SK-N-MC (cell line): ENCODE data around the gene SLC3A2.
"Not testable (repeated sequence)": the region's sequence is repeated elsewhere in the genome, so short reads cannot be mapped to it uniquely, and the experiment has no call there.

ENCODE experiments used
- DNase-seq: peaks from one replicate; pipeline ENCODE4 v3.0.0-alpha.2; 2011; ENCODE audit warnings: low read depth, low spot score
- H3K27ac ChIP-seq: fragments of 200-600 bp; sonication (generic); 2 replicates; pipeline ENCODE4 v1.5.1; 2016; ENCODE audit warnings: mixed run types
- H3K36me3 ChIP-seq: fragments of 200-600 bp; sonication (generic); 2 replicates; pipeline ENCODE4 v1.6.1; 2017; ENCODE audit warnings: antibody characterized with exemption, low read length, mixed read lengths; ENCODE audit not compliant: insufficient read depth
- H3K4me3 ChIP-seq: fragments of 200-600 bp; sonication (generic); 2 replicates; pipeline ENCODE4 v1.5.1; 2016
- H3K9ac ChIP-seq: fragments of 200-600 bp; sonication (generic); 2 replicates; pipeline ENCODE4 v1.8.0; 2017; ENCODE audit warnings: mixed run types, mixed read lengths; ENCODE audit not compliant: insufficient read length
- H3K9me3 ChIP-seq: fragments of 200-600 bp; sonication (generic); 2 replicates; pipeline ENCODE4 v1.6.1; 2017; ENCODE audit warnings: low read depth, mild to moderate bottlenecking, antibody characterized with exemption, low read length, moderate library complexity, mixed read lengths
- EZH2 ChIP-seq: fragments of 200-600 bp; sonication (generic); IDR thresholded peaks from one replicate; pipeline ENCODE4 v1.6.1; 2017; ENCODE audit warnings: antibody characterized with exemption
- FOXP2 ChIP-seq: optimal IDR thresholded peaks from 2 replicates; pipeline ENCODE3; 2011; ENCODE audit warnings: mild to moderate bottlenecking, moderate library complexity; ENCODE audit not compliant: insufficient read depth; ENCODE audit errors: extremely low read length, control extremely low read depth
- POLR2AphosphoS5 ChIP-seq: IDR thresholded peaks from 2 replicates; pipeline ENCODE4 v1.6.1; 2012; ENCODE audit warnings: mild to moderate bottlenecking, low read depth, low read length, borderline replicate concordance

The SLC3A2 gene

DNA sequence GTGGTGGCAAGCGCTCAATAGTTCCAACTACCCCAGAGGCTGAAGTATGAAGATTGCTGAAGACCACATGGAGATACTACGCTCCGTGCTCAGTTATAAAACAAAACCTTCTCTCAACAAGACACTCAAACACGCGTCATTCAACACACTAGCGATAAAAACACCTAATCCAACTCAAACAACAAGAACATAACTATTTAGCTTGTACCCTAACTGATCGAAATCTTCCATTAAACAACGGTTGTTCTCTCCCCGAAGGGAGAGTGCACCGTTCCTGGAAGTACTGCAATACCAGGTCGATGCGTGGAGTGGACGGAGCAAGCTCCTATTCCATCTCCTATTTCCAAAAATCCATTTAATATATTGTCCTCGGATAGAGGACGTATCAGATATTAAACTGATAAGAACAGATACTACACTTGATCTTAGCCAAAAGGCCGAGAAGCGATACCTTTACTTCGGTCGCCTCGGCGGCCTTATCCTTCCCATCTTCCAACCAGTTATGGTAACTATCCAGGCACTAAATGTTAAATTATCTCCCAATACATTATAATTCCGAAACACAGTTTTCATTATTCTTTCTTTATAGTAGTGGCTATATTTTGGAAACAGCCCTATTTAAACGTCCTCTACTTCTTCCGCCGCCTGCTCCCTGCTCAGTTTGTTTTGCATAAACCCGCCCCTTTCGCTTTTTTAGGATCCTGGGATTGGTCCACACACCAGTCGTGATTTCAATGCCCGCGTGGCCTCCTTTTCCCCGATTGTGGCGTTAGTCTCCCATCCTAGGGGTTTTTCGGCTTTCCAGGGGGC lies 39.1 kb upstream of the SLC3A2 start:
- TF ChIP-seq POLR2AphosphoS5 (peak; percentile 100), EZH2 (no peak)
- Histone ChIP-seq H3K9ac (peak overlapping the region; percentile 93), H3K27ac (peak overlapping the region; percentile 100), H3K4me3 (peak overlapping the region; percentile 79), H3K9me3 (no peaks in the 10 kb centered on the region), H3K36me3 (peaks cover 15% of the 10 kb centered on the region; the same call in 1 of the 2 replicates)
- peak; percentile 100 for DNase-seq

- Histone ChIP-seq H3K4me3 (peak overlapping the region; percentile 78), H3K9ac (peak overlapping the region; percentile 93), H3K36me3 (peaks cover 9% of the 10 kb centered on the region; the same call in 1 of the 2 replicates), H3K9me3 (no peaks in the 10 kb centered on the region), H3K27ac (peak overlapping the region; percentile 100)
- no peak for DNase-seq
- TF ChIP-seq EZH2, result no peak
- no peak for TF ChIP-seq FOXP2
Measured at GRCh38 chr11:62842171-62842741, 38.4 kb upstream of the SLC3A2 start.

GRCh38 chr11:62842891-62843290 lies 37.8 kb upstream of the SLC3A2 start:
- not testable (repeated sequence) for H3K36me3 ChIP-seq, H3K9me3 ChIP-seq, H3K4me3 ChIP-seq, DNase-seq
- Histone ChIP-seq H3K27ac (peak overlapping the region; percentile 100), H3K9ac (peak overlapping the region; percentile 93)

DNA sequence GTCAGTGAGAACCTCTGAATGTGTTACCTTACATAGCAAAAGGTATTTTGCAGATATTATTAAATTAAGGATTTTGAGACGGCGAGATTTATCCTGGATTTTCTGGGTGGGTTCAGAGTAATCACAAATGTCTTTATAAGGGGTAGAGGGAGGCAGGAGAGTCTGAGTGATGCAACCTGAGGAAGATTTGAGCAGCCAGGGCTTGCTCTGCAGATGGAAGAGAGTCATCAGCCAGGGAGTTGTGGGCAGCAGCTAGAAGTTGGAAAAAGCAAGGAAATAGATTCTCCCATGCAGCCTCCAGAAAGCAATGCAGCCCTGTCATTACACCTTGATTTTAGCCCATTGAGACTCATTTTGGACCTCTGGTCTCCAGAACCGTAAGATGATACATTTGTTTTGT lies 37.2 kb upstream of the SLC3A2 start:
- Histone ChIP-seq H3K36me3 (no peaks in the 10 kb centered on the region), H3K9me3 (no peaks in the 10 kb centered on the region), H3K27ac (peak overlapping the region; percentile 100), H3K4me3 (no peak overlapping the region), H3K9ac (peak overlapping the region; percentile 20)
- no peak for DNase-seq
- TF ChIP-seq POLR2AphosphoS5 (no peak), FOXP2 (no peak), EZH2 (no peak)

- Histone ChIP-seq H3K4me3 (no peak overlapping the region), H3K36me3 (no peaks in the 10 kb centered on the region), H3K27ac (no peak overlapping the region), H3K9ac (no peak overlapping the region), H3K9me3 (no peaks in the 10 kb centered on the region)
- DNase-seq, result no peak
- TF ChIP-seq POLR2AphosphoS5 (no peak), FOXP2 (no peak), EZH2 (no peak)
Measured at GRCh38 chr11:62844154-62844553, 36.5 kb upstream of the SLC3A2 start.

DNA sequence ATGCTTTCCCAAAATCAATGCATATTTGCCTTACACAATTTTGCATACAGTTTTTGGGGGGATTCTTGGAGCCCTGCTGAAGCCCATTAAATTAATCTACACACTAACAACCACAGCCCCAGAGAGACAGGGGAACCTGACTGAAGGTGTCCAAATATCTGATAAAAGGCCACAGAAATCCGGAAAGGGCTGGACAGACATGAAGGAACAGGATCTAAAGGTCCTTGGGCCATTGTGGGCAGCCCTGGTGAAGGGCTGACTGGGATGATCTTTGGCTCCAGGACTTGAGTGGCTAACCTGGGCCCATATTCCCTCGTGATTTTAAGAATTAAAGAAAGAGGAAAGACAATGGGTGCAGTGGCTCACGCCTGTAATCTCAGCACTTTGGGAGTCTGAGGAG lies 34.5 kb upstream of the SLC3A2 start:
- H3K9ac ChIP-seq, result no peak overlapping the region
- no peak for DNase-seq

GRCh38 chr11:62847767-62848314 lies 32.9 kb upstream of the SLC3A2 start:
- Histone ChIP-seq H3K4me3 (no peak overlapping the region), H3K36me3 (peaks cover 16% of the 10 kb centered on the region), H3K27ac (no peak overlapping the region), H3K9me3 (no peaks in the 10 kb centered on the region), H3K9ac (no peak overlapping the region)
- DNase-seq, result no peak
- no peak for TF ChIP-seq POLR2AphosphoS5
- no peak for TF ChIP-seq FOXP2
- no peak for TF ChIP-seq EZH2

More for the DNA sequence above, 34.5 kb upstream of the SLC3A2 start:
- H3K27ac ChIP-seq, result no peak overlapping the region
- H3K36me3 ChIP-seq, result no peaks in the 10 kb centered on the region
- no peaks in the 10 kb centered on the region for H3K9me3 ChIP-seq
- TF ChIP-seq EZH2 (no peak), POLR2AphosphoS5 (no peak), FOXP2 (no peak)
- no peak overlapping the region for H3K4me3 ChIP-seq

DNA sequence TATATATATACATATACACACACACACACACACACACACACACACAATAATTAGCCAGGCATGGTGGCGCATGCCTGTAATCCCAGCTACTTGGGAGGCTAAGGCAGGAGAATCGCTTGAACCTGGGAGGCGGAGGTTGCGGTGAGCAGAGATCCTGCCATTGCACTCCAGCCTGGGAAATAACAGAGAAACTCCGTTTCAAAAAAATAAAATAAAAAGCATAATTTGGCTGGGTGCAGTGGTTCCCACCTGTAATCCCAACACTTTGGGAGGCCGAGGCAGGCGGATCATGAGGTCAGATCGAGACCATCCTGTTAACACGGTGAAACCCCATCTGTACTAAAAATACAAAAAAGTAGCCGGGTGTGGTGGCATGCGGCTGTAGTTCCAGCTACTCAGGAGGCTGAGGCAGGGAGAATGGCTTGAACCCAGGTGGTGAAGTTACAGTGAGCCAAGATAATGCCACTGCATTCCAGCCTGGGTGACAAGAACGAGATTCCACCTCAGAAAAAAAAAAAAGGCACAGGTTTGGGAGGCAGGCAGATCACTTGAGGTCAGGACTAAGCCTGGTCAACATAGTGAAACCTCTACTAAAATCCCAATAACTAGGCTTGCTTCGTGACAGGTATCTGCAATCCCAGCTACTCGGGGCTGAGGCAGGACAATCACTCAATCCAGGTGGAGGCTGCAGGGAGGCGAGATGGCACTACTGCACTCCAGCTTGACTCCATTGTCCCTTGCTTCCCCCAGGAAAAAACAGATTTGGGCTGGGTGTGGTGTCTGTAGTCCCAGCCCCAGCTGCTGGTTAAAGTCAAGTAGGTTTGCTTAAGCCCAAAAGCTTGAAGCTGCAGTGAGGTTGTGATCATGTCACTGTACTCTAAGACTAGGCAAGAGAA lies 29.5 kb upstream of the SLC3A2 start:
- no peak overlapping the region for H3K9ac ChIP-seq
- TF ChIP-seq POLR2AphosphoS5, result peak; percentile 86
- no peak for TF ChIP-seq EZH2
- no peak for TF ChIP-seq FOXP2
- no peak for DNase-seq
- peak overlapping the region; percentile 97 for H3K27ac ChIP-seq
- peaks cover 43% of the 10 kb centered on the region for H3K36me3 ChIP-seq
- no peak overlapping the region for H3K4me3 ChIP-seq
- no peaks in the 10 kb centered on the region for H3K9me3 ChIP-seq
